Activated naive CD4-positive, alpha-beta T cell treated with anti-CD3 and anti-CD28 coated beads for 36 hours (primary cell): ENCODE data around the gene FAM168A. TPM values are rescaled to one million over a fixed set of nuclear protein-coding genes. Genes with fewer than 3 reads are reported as not detected.
A peak's percentile ranks its signal among the peaks of the same experiment; 100 is the strongest.

ENCODE experiments used
- CTCF ChIA-PET: fragments of 350-600 bp; sonication (Branson Sonifier 250); formaldehyde crosslinking; loops from one replicate; lab custom pipeline; 2021; ENCODE audit warnings: antibody characterized with exemption; lab: Charles Lee
- DNase-seq: peaks from one replicate; pipeline ENCODE4 v3.0.0-alpha.2; 2020
- H3K27ac Mint-ChIP-seq: one replicate; pipeline ENCODE4 v1.8.0; 2021; ENCODE audit warnings: mild to moderate bottlenecking, mixed read lengths
- H3K27me3 Mint-ChIP-seq: one replicate; pipeline ENCODE4 v1.8.0; 2021; ENCODE audit warnings: low read depth, mixed read lengths
- H3K36me3 Mint-ChIP-seq: one replicate; pipeline ENCODE4 v1.8.0; 2021; ENCODE audit warnings: low read depth, mixed read lengths
- H3K4me1 Mint-ChIP-seq: one replicate; pipeline ENCODE4 v1.8.0; 2021; ENCODE audit warnings: low read depth, mixed read lengths
- H3K4me3 Mint-ChIP-seq: one replicate; pipeline ENCODE4 v1.8.0; 2021; ENCODE audit warnings: mild to moderate bottlenecking, moderate library complexity, mixed read lengths
- H3K9me3 Mint-ChIP-seq: one replicate; pipeline ENCODE4 v1.8.0; 2021; ENCODE audit warnings: mixed read lengths
- intact Hi-C: fragments of 100-400 bp; cut with micrococcal nuclease; formaldehyde crosslinking; loops from one replicate; pipeline ENCODE4 v1.15.1; 2023
- total RNA-seq, 2 experiments: library from RNA; stranded (reverse); gene quantifications; one replicate each; pipeline ENCODE4 v1.2.3, GENCODE V29; 2021

FAM168A gene
- total RNA-seq, 2 experiments from 2014 or later: 11.9 to 13.0 TPM

DNA sequence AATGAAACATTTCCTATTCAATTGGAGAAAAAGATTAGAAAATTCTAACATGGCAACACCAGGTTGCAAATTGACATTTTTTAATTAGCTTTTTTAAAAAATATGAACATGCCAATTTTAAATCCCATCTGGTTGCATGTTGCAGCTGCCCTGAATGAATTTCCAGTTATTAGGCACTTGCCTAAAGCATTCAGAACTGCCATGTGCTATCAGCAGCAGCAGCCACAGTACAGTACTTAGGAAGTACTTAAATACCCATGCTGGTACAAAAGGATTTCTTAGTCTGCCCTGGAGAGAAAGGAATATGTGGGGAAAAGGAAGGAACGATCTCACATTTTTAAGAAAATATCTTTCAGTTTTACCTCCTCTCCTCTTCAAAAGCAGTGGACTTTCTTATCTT, 46.2 kb downstream of the FAM168A start:
- H3K27ac Mint-ChIP-seq: no peak overlapping the region

DNA sequence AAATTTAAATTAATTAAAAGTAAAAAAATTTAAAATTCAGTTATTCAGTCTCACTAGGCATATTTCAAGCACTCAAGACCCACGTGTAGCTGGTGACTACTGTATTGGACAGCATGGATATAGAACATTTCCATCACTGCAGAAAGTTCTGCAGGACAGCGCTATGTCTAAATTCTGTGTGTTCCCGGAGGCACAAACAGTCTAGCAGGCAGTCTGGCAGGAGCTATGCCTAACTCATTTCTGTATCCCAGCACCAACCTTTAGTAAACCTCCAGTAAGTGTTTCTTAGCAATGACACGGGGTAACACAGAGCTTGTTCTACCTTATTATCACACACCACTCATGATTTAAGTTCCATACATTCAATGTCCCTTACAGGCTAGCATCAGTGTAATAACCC, 48.5 kb downstream of the FAM168A start:
- H3K4me3 Mint-ChIP-seq: no peak overlapping the region
- H3K27me3 Mint-ChIP-seq: no peaks in the 10 kb centered on the region
- no peaks in the 10 kb centered on the region for H3K36me3 Mint-ChIP-seq
- H3K27ac Mint-ChIP-seq: no peak overlapping the region
- H3K4me1 Mint-ChIP-seq: peaks cover 19% of the 10 kb centered on the region
- DNase-seq: no peak
- CTCF ChIA-PET: interaction anchor here (0.9 to 1.5 kb wide), 3 partner anchors 11 to 382 kb away, joined by 3 to 5 read pairs (median 3); no protein-coding TSS in a partner anchor
- intact Hi-C loops: no loop called here
- H3K9me3 Mint-ChIP-seq: no peaks in the 10 kb centered on the region

More for the DNA sequence above, 46.2 kb downstream of the FAM168A start:
- H3K27me3 Mint-ChIP-seq: no peaks in the 10 kb centered on the region
- H3K4me1 Mint-ChIP-seq: peaks cover 21% of the 10 kb centered on the region
- CTCF ChIA-PET: no interaction called here
- no peak for DNase-seq
- no peaks in the 10 kb centered on the region for H3K9me3 Mint-ChIP-seq
- intact Hi-C loops: no loop called here
- peaks cover 2% of the 10 kb centered on the region for H3K36me3 Mint-ChIP-seq
- H3K4me3 Mint-ChIP-seq: no peak overlapping the region

DNA sequence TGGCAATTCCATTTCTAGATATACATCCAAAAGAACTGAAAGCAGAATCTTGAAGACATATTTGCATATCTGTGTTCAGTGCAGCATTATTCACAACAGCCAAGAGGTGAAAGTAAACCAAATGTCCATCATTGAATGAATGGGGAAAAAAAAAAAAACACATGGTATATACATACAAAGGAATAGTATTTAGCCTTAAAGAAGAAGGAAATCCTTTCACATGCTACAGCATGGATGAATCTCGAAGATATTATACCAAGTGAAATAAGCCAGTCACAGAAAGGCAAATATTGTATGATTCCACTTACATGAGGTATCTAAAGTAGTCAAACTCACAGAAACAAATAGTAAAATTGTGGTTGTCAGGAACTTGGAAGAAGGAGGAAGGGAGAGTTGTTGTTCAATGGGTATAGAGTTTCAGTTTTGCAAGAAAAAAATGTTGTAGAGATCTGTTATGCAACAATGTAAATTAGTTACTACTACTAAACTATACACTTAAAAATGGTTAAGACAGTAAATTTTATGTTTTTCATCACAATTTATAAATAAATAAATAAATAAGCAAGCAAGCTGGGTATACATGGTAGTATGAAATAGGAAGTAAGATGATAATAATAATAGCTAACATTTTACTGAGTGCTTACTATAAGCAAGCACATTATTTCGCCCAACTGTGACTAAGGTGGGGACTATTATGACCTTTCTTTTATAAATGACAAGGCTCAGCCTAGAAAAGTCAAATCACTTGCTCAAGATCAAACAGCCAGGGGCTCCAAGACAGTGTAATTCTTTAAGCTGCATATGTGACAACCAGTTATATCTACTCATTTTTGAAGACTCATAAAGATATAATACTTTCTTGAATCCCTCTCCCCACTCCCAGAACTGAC, 50.0 kb downstream of the FAM168A start:
- no peak overlapping the region for H3K27ac Mint-ChIP-seq
- CTCF ChIA-PET: interaction anchor here (1.4 kb wide), 1 partner anchor 78 kb away, joined by 5 read pairs; no protein-coding TSS in a partner anchor
- peaks cover 19% of the 10 kb centered on the region for H3K4me1 Mint-ChIP-seq
- no peak for DNase-seq
- no peaks in the 10 kb centered on the region for H3K27me3 Mint-ChIP-seq
- H3K36me3 Mint-ChIP-seq: no peaks in the 10 kb centered on the region
- intact Hi-C loops: no loop called here
- no peaks in the 10 kb centered on the region for H3K9me3 Mint-ChIP-seq
- H3K4me3 Mint-ChIP-seq: no peak overlapping the region

DNA sequence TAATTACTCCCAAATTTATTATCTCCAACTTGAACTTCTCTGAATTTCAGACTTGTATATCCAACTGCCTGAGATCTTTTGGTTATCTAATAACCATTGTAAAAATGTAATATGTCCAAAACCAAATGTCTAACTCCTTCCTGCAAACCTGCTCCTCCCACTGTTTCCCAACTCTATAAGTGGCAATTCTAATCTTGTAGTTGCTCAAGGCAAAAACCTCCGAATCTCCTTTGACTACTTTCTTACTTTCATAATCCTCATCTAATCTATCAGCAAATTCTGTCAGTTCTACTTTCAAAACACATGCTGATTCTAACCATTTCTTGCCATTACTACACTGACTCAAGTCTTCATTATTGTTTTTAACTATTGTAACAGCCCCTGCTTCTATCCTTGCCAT, 55.7 kb downstream of the FAM168A start:
- no peak overlapping the region for H3K27ac Mint-ChIP-seq
- no peaks in the 10 kb centered on the region for H3K9me3 Mint-ChIP-seq
- no peak overlapping the region for H3K4me3 Mint-ChIP-seq
- H3K4me1 Mint-ChIP-seq: peaks cover 25% of the 10 kb centered on the region
- no peaks in the 10 kb centered on the region for H3K27me3 Mint-ChIP-seq
- no peaks in the 10 kb centered on the region for H3K36me3 Mint-ChIP-seq
- intact Hi-C loops: no loop called here
- DNase-seq: no peak
- CTCF ChIA-PET: no interaction called here

DNA sequence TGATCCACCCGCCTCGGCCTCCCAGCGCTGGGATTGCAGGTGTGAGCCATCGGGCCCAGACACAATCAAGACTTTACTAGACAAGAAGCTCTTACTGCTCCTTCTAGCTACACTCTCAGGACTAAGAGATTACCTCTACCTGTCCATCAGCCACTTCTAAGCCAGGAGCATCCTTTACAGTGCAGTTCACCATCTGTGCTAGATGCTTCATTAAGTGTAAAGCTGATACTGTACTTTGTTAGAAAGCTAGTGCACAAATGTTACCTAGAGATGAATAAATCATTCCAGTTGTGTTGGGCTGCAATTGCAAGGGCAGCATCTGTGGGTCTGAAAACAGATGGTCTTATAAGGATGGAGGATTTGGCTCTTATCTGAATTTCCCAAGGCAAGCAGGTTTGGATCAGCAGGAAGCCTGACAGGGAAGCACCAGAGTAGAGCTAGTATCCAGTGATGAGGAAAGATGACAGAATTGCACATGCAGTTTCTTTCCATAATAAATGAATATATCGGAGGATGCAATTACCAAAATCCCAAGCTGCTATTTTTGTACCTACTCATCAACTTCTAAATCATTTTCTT, 58.3 kb downstream of the FAM168A start:
- Mint-ChIP-seq H3K27me3 (no peaks in the 10 kb centered on the region), H3K4me1 (peaks cover 27% of the 10 kb centered on the region), H3K36me3 (no peaks in the 10 kb centered on the region), H3K27ac (no peak overlapping the region), H3K9me3 (no peaks in the 10 kb centered on the region), H3K4me3 (no peak overlapping the region)
- CTCF ChIA-PET: interaction anchor here (1.1 kb wide), 1 partner anchor 19 kb away, joined by 3 read pairs; no protein-coding TSS in a partner anchor
- DNase-seq: no peak
- intact Hi-C loops: no loop called here

DNA sequence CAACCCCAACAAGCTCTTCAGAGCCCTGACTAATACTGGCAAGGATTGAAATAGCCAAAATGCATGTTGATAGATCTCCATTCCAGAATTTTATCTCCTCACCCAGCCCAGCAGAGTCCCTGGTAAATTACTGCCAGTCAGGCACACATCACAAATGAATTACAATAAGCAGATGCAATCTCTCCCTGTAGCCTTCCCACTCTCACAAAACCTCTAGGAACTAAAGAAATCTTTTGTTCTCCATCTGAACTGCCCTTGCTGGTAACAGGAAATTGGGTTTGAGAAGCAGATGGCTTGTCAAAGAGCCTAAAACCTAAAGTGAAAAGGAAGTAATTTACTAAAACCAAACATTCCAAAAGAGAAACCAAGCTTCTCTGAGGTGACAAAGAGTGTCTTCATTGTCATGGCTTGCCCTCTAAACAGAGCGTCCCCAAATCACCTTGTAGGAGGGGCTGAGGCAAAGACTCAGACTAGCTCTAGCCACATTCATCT, 59.5 kb downstream of the FAM168A start:
- H3K4me3 Mint-ChIP-seq: no peak overlapping the region

DNA sequence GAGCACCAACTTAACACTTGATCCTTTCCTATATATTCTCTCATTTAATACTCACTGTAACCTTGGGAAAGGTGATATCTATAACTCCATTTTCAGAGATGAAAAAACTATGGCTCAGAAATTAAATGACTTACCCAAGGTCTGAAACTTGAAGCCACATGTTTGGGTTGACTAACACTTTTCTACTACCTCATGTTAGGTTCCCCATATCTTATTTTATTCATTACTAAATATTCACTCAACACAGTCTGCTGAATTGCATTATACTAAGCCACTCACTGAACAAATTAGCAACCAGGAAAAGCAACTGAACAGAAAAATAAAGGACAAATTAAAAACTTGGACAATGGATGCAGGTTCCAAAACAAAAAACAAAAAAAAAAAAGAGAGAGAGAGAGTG, 59.9 kb downstream of the FAM168A start:
- no peak for DNase-seq
- Mint-ChIP-seq H3K27ac (peak overlapping the region; percentile 59), H3K27me3 (no peaks in the 10 kb centered on the region), H3K36me3 (no peaks in the 10 kb centered on the region), H3K4me3 (no peak overlapping the region), H3K4me1 (peaks cover 30% of the 10 kb centered on the region), H3K9me3 (no peaks in the 10 kb centered on the region)
- CTCF ChIA-PET: interaction anchor here (0.7 to 1.4 kb wide), 2 partner anchors 11 to 237 kb away, joined by 3 read pairs; no protein-coding TSS in a partner anchor
- intact Hi-C loops: loop anchor here (1.0 kb wide), 2 partner anchors 17 to 60 kb away; partner anchors contain the start of gene FAM168A

More for the DNA sequence above, 59.5 kb downstream of the FAM168A start:
- H3K9me3 Mint-ChIP-seq: no peaks in the 10 kb centered on the region
- H3K36me3 Mint-ChIP-seq: no peaks in the 10 kb centered on the region
- intact Hi-C loops: loop anchor here (1.0 kb wide), 2 partner anchors 17 to 60 kb away; partner anchors contain the start of gene FAM168A
- peaks cover 30% of the 10 kb centered on the region for H3K4me1 Mint-ChIP-seq
- H3K27ac Mint-ChIP-seq: peak overlapping the region; percentile 59
- DNase-seq: peak; percentile 52
- CTCF ChIA-PET: interaction anchor here (0.7 to 1.4 kb wide), 3 partner anchors 11 to 238 kb away, joined by 3 read pairs; no protein-coding TSS in a partner anchor
- no peaks in the 10 kb centered on the region for H3K27me3 Mint-ChIP-seq

DNA sequence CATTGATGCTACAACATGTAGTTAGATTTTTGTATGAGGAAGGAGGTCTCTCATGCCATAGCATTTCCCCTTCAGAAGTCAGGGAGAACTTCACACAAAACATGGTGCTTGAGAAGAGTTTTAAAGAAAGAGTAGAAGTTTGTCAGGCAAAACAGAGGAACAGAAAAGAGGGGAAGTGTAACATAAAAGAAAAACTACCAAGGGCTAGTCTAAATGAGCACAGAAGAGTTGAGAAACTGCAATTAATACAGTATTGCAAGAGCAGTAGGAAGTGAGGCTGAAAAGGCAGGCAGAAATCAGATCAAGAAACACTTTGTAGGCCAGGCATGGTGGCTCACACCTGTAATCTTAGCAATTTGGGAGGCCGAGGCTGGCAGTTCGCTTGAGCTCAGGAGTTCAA, 61.0 kb downstream of the FAM168A start:
- Mint-ChIP-seq H3K4me1 (peaks cover 28% of the 10 kb centered on the region), H3K27me3 (no peaks in the 10 kb centered on the region), H3K9me3 (no peaks in the 10 kb centered on the region), H3K27ac (no peak overlapping the region), H3K36me3 (no peaks in the 10 kb centered on the region), H3K4me3 (no peak overlapping the region)
- CTCF ChIA-PET: interaction anchor here (0.8 kb wide), 1 partner anchor 15 kb away, joined by 3 read pairs; no protein-coding TSS in a partner anchor
- intact Hi-C loops: no loop called here
- DNase-seq: no peak

DNA sequence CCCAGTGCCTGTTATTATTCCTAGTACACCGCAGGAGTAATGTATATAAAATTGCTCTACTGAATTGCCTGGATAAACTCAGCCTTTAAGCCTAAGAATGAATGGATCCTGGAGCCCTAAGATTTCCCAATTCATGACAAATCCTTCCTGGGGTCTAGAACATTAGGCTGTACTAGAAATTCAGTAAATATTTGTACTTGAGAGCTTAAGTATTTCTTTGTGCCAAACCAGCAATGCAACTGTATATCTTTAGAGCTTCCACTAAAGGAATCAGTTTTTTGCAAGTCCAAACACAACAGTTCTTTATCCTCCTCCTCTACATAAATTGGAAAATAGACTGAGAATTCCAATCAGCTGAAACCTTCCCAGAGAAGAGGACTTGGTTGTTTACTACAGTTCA, 65.6 kb downstream of the FAM168A start:
- Mint-ChIP-seq H3K27me3 (no peaks in the 10 kb centered on the region), H3K27ac (no peak overlapping the region)
- CTCF ChIA-PET: no interaction called here

DNA sequence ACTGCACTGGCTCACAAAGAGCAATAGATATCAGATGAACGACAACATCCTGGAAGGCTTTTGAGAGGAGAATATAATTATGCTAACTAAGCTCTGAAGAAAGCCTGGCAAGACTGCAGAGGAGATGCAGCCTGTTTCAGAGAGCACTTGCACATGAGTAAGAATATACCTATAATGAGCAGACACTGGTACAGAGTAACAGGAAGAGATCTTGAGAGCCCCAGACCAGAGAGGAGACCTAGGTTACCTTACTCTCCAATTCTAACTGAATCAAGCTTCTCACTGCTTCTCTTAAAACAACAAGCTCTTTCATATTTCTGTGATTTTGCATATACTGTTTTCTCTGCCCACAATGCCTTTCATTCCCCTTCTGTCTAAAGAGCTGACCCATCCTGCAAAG, 66.5 kb downstream of the FAM168A start:
- H3K27ac Mint-ChIP-seq: no peak overlapping the region
- CTCF ChIA-PET: interaction anchor here (0.6 kb wide), 1 partner anchor 16 kb away, joined by 3 read pairs; no protein-coding TSS in a partner anchor
- no peaks in the 10 kb centered on the region for H3K9me3 Mint-ChIP-seq
- peaks cover 52% of the 10 kb centered on the region for H3K4me1 Mint-ChIP-seq
- intact Hi-C loops: no loop called here
- no peaks in the 10 kb centered on the region for H3K27me3 Mint-ChIP-seq
- no peak overlapping the region for H3K4me3 Mint-ChIP-seq
- H3K36me3 Mint-ChIP-seq: no peaks in the 10 kb centered on the region
- peak; percentile 14 for DNase-seq

More for the DNA sequence above, 65.6 kb downstream of the FAM168A start:
- peaks cover 45% of the 10 kb centered on the region for H3K4me1 Mint-ChIP-seq
- no peaks in the 10 kb centered on the region for H3K36me3 Mint-ChIP-seq
- no peak overlapping the region for H3K4me3 Mint-ChIP-seq
- H3K9me3 Mint-ChIP-seq: no peaks in the 10 kb centered on the region
- DNase-seq: no peak
- intact Hi-C loops: no loop called here

DNA sequence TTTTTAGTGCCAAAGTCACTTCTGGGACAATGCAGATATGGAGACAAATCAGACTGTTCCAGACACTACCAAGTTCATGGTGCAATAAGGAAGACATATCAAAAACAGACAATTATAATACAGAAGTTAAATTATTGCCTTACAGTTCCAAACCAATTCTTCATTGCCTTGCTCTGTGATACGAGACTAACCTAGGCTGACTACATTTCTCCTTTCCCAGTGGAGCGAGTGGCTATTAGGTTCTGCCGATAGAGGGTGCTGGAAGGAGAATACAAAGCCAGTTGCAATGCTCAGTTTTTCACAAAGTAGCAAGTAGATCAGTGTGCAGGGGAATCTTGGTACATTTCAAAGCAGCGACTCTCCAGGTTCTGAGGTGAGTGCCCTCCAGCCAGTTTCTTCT, 67.8 kb downstream of the FAM168A start:
- Mint-ChIP-seq H3K27ac (no peak overlapping the region), H3K4me1 (peaks cover 53% of the 10 kb centered on the region), H3K9me3 (no peaks in the 10 kb centered on the region), H3K4me3 (no peak overlapping the region), H3K36me3 (no peaks in the 10 kb centered on the region), H3K27me3 (no peaks in the 10 kb centered on the region)
- DNase-seq: no peak
- intact Hi-C loops: no loop called here
- CTCF ChIA-PET: interaction anchor here (0.6 kb wide), 1 partner anchor 800 kb away, joined by 3 read pairs; no protein-coding TSS in a partner anchor

DNA sequence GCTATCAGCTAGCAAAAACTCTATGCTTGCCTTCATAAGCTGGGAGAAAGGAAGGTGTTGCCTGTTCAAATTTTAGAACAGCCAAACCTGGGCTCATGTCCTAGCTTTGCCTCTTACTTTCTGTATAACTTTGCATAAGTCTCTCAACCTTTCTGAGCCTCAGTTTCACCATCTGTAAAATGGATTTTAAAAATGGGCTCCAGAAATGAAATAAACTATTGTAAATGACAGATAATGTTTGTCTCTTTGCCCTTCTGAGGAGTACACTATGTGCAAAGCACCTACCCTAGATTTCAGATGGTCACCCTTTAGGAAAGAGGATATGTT, 68.7 kb downstream of the FAM168A start:
- CTCF ChIA-PET: interaction anchor here (0.6 kb wide), 2 partner anchors 647 to 943 kb away, joined by 3 to 5 read pairs; no protein-coding TSS in a partner anchor
- no peak overlapping the region for H3K27ac Mint-ChIP-seq

More for the DNA sequence above, 68.7 kb downstream of the FAM168A start:
- Mint-ChIP-seq H3K36me3 (no peaks in the 10 kb centered on the region), H3K4me3 (no peak overlapping the region), H3K4me1 (peaks cover 53% of the 10 kb centered on the region), H3K9me3 (no peaks in the 10 kb centered on the region), H3K27me3 (no peaks in the 10 kb centered on the region)
- intact Hi-C loops: no loop called here
- DNase-seq: no peak
